AG04449 (cell line): ENCODE results near the gene FEM1B.

Source experiments
- CTCF ChIA-PET: fragments of 350-600 bp; formaldehyde crosslinking; extraction: SDS; loops from one replicate; lab custom pipeline; 2021; ENCODE audit warnings: antibody characterized with exemption; lab: Yijun Ruan, JAX
- POLR2A ChIA-PET: fragments of 400-600, 350-600 bp; formaldehyde crosslinking; extraction: SDS; loops from one replicate; lab custom pipeline; 2020; ENCODE audit warnings: antibody characterized with exemption, inconsistent platforms; lab: Yijun Ruan, JAX
- DNase-seq: peaks from one replicate; pipeline ENCODE4 v3.0.0-alpha.2; 2010; ENCODE audit warnings: low read depth, low spot score
- H3K4me3 ChIP-seq: 2 replicates; pipeline ENCODE4 v1.5.1; 2011; ENCODE audit warnings: low read depth, mild to moderate bottlenecking, control low read depth, low read length
- TF ChIP-seq, protein P1 (sequence below): IDR thresholded peaks from one replicate; pipeline ENCODE4 v1.5.1; 2011; ENCODE audit warnings: mild to moderate bottlenecking, moderate library complexity, low read length, control low read depth, inconsistent platforms; ENCODE audit not compliant: insufficient read depth; ENCODE audit errors: missing control alignments

Gene FEM1B

GRCh38 chr15:68274201-68274848 lies 3.2 kb upstream of the FEM1B start:
- no peak overlapping the region for H3K4me3 ChIP-seq
- POLR2A ChIA-PET = no interaction called here

DNA sequence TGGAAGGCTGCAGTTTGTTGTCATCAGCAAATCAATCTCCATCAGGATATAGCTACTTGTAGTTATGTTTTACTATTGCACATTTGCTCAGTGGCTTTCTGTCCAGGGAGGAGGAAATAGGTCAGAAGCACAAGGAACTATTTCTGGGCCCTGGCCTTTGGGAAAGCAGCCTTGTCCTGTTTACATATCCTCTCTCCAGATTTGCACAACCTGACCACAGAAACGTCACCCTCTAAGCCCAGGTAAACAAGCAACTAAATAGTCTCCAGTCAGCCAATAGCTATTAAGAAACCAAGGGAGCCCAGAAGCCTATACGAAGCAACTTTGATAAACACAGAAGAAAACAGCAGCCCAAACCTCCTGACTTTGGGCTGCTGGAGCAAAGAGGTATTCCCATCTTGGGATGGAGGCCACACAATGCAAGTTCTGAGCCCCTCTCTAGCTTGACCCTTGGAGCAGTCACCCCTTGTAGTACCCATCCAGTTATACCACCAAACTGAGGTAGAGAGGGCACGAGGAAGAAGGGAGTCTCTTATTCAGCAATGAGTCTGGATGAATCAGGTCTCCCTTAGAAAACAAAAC lies 2.3 kb upstream of the FEM1B start:
- ChIA-PET POLR2A (interaction anchor here (1.0 kb wide), 1 partner anchor 18 kb away, joined by 3 read pairs; no protein-coding TSS in a partner anchor), CTCF (interaction anchor here (13.7 kb wide), 1 partner anchor 23 kb away, joined by 134 read pairs; no protein-coding TSS in a partner anchor)
- H3K4me3 ChIP-seq = no peak overlapping the region
- DNase-seq = no peak
- TF ChIP-seq, protein P1, sequence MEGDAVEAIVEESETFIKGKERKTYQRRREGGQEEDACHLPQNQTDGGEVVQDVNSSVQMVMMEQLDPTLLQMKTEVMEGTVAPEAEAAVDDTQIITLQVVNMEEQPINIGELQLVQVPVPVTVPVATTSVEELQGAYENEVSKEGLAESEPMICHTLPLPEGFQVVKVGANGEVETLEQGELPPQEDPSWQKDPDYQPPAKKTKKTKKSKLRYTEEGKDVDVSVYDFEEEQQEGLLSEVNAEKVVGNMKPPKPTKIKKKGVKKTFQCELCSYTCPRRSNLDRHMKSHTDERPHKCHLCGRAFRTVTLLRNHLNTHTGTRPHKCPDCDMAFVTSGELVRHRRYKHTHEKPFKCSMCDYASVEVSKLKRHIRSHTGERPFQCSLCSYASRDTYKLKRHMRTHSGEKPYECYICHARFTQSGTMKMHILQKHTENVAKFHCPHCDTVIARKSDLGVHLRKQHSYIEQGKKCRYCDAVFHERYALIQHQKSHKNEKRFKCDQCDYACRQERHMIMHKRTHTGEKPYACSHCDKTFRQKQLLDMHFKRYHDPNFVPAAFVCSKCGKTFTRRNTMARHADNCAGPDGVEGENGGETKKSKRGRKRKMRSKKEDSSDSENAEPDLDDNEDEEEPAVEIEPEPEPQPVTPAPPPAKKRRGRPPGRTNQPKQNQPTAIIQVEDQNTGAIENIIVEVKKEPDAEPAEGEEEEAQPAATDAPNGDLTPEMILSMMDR = no peak

More at GRCh38 chr15:68274201-68274848, 3.2 kb upstream of the FEM1B start:
- TF ChIP-seq, protein P1 = no peak
- CTCF ChIA-PET = interaction anchor here (1.0 to 13.7 kb wide), 2 partner anchors 22 to 276 kb away, joined by 3 to 134 read pairs; no protein-coding TSS in a partner anchor
- no peak for DNase-seq

GRCh38 chr15:68276668-68277067 lies 877 bp upstream of the FEM1B start:
- ChIA-PET CTCF (interaction anchor here (0.5 to 13.7 kb wide), 3 partner anchors 20 to 30 kb away, joined by 3 to 134 read pairs (median 3); no protein-coding TSS in a partner anchor), POLR2A (interaction anchor here (0.9 to 1.1 kb wide), 3 partner anchors 45 to 543 kb away, joined by 3 to 4 read pairs (median 3); no protein-coding TSS in a partner anchor)
- peak overlapping the region; percentile 99 for H3K4me3 ChIP-seq
- TF ChIP-seq, protein P1 = no peak
- DNase-seq = no peak

DNA sequence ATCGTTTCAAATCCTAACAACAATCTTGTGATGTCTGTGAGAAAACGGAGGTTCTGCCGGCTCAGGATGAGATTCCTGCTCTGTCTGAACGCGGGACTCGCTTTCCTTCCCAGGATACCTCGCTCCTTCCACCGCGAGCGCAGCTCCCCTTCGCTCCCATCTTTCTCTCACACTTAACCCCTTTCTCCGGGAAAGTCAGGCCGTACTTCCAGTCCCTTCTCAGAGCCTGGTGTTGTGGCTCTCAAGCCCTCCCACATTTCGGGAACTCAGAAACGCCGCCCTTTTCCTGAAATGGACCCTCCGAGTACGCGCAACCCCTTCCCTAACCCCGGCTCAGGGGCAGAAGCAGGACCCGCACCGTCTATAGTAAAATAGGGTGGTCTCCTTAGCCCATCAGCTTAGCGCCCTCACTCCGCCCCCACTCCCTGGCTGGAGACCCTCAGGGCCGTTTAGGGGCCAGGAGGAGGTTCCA lies 378 bp upstream of the FEM1B start:
- TF ChIP-seq, protein P1 = no peak
- peak overlapping the region; percentile 99 for H3K4me3 ChIP-seq
- ChIA-PET CTCF (interaction anchor here (0.5 to 13.7 kb wide), 3 partner anchors 19 to 29 kb away, joined by 3 to 134 read pairs (median 3); no protein-coding TSS in a partner anchor), POLR2A (interaction anchor here (0.8 to 1.4 kb wide), 7 partner anchors 20 to 542 kb away, joined by 3 to 5 read pairs (median 4); partner anchors contain the start of gene CLN6)
- DNase-seq = no peak

DNA sequence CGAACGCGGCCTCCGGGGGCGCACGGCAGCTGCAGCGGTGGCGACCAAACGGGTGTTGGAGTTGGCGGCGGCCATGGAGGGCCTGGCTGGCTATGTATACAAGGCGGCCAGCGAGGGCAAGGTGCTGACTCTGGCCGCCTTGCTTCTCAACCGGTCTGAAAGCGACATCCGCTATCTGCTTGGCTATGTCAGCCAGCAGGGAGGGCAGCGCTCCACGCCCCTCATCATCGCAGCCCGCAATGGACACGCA lies 725 bp downstream of the FEM1B start:
- ChIA-PET CTCF (interaction anchor here (13.7 kb wide), 1 partner anchor 26 kb away, joined by 134 read pairs; no protein-coding TSS in a partner anchor), POLR2A (interaction anchor here (0.7 to 1.4 kb wide), 3 partner anchors 21 to 48 kb away, joined by 3 to 5 read pairs (median 4); partner anchors contain the start of gene CLN6)
- TF ChIP-seq, protein P1 = peak; percentile 65
- no peak for DNase-seq
- H3K4me3 ChIP-seq = peak overlapping the region; percentile 99
